ENCODE results near the gene CFAP47.

DNA sequence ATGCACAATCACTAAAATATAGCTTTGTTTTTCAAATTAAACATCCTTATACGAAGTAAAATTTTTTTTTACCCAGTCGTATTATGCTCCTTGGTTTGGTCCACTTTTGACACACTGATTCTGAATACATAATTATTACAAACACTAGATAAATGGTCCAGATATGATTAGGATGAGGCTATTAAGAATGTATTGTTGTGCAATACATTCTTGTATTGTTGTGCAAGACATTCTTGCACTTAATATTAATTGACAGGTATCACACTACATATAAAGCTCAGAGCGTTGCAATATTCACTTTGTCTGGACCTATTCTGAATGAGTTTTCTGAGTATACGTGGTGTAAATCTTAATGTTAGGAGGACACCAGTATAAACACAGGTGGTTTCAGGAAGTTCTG is 464.0 kb downstream of the CFAP47 start:
- no peak for TF ChIP-seq CTCF (IDR thresholded peaks at IDR 0.05)
- no peak for TF ChIP-seq RORB (CRISPR knock-in tag; IDR thresholded peaks at IDR 0.05)
- no peak for TF ChIP-seq FOXK1 (CRISPR knock-in tag; IDR thresholded peaks at IDR 0.05)
- TF ChIP-seq NFATC4 (CRISPR knock-in tag; IDR thresholded peaks at IDR 0.05): no peak
- no peak for TF ChIP-seq ZNF138 (CRISPR knock-in tag; conservative IDR thresholded peaks at IDR 0.05)
- TF ChIP-seq ZNF263 (CRISPR knock-in tag; IDR thresholded peaks at IDR 0.05; ENCODE audit: low read depth): no peak
- TF ChIP-seq, protein P1, sequence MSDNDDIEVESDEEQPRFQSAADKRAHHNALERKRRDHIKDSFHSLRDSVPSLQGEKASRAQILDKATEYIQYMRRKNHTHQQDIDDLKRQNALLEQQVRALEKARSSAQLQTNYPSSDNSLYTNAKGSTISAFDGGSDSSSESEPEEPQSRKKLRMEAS (CRISPR knock-in tag; IDR thresholded peaks at IDR 0.05): no peak
- no peak for TF ChIP-seq ATF3 (CRISPR knock-in tag; conservative IDR thresholded peaks at IDR 0.05)
- TF ChIP-seq SP1 (CRISPR knock-in tag; conservative IDR thresholded peaks at IDR 0.05): no peak
